Measurements from ENCODE around the gene BET1. TPM values are rescaled to one million over a fixed set of nuclear protein-coding genes. Genes with fewer than 3 reads are reported as not detected.
A peak's percentile ranks its signal among the peaks of the same experiment; 100 is the strongest.

Gene BET1
- polyA plus RNA-seq (ENCODE audit: insufficient read length in 3 of 3): 10 to 100 TPM; 41.3 to 46.6 (median 43.5) TPM
- long read RNA-seq, donor 1, transcript BET1-201 (4 exons, 1,504 nt): major isoform, 46 of 51 reads
- long read RNA-seq, donor 1, transcript BET1-204 (3 exons, 601 nt): minor isoform, 5 of 51 reads
- long read RNA-seq, donor 1, partial matches to known transcripts: 0 of 51 reads
- long read RNA-seq, donor 1, other reads (novel, unspliced or antisense): 0 of 51 reads
- long read RNA-seq, donor 2, transcript BET1-201 (4 exons, 1,504 nt): major isoform, 75 of 80 reads
- long read RNA-seq, donor 2, partial matches to known transcripts: 0 of 80 reads
- long read RNA-seq, donor 2, other reads (novel, unspliced or antisense): 0 of 80 reads
- long read RNA-seq, donor 3, transcript BET1-201 (4 exons, 1,504 nt): major isoform, 32 of 39 reads
- long read RNA-seq, donor 3, transcript BET1-204 (3 exons, 601 nt): minor isoform, 7 of 39 reads
- long read RNA-seq, donor 3, partial matches to known transcripts: 0 of 39 reads
- long read RNA-seq, donor 3, other reads (novel, unspliced or antisense): 0 of 39 reads
- long read RNA-seq, donor 4, transcript BET1-201 (4 exons, 1,504 nt): major isoform, 58 of 68 reads
- long read RNA-seq, donor 4, transcript BET1-204 (3 exons, 601 nt): minor isoform, 10 of 68 reads
- long read RNA-seq, donor 4, partial matches to known transcripts: 0 of 68 reads
- long read RNA-seq, donor 4, other reads (novel, unspliced or antisense): 0 of 68 reads
- long read RNA-seq, donor 5, transcript BET1-201 (4 exons, 1,504 nt): major isoform, 16 of 18 reads
- long read RNA-seq, donor 5, partial matches to known transcripts: 0 of 18 reads
- long read RNA-seq, donor 5, other reads (novel, unspliced or antisense): 0 of 18 reads
- long read RNA-seq, donor 6, transcript BET1-201 (4 exons, 1,504 nt): major isoform, 49 of 56 reads
- long read RNA-seq, donor 6, transcript BET1-204 (3 exons, 601 nt): minor isoform, 7 of 56 reads
- long read RNA-seq, donor 6, partial matches to known transcripts: 0 of 56 reads
- long read RNA-seq, donor 6, other reads (novel, unspliced or antisense): 0 of 56 reads
- long read RNA-seq, donor 7, transcript BET1-201 (4 exons, 1,504 nt): major isoform, 28 of 37 reads
- long read RNA-seq, donor 7, transcript BET1-204 (3 exons, 601 nt): minor isoform, 9 of 37 reads
- long read RNA-seq, donor 7, partial matches to known transcripts: 0 of 37 reads
- long read RNA-seq, donor 7, other reads (novel, unspliced or antisense): 0 of 37 reads
- long read RNA-seq, donor 8, transcript BET1-201 (4 exons, 1,504 nt): major isoform, 17 of 22 reads
- long read RNA-seq, donor 8, transcript BET1-204 (3 exons, 601 nt): minor isoform, 5 of 22 reads
- long read RNA-seq, donor 8, partial matches to known transcripts: 0 of 22 reads
- long read RNA-seq, donor 8, other reads (novel, unspliced or antisense): 0 of 22 reads
- long read RNA-seq, donor 9, transcript BET1-201 (4 exons, 1,504 nt): major isoform, 47 of 55 reads
- long read RNA-seq, donor 9, transcript BET1-204 (3 exons, 601 nt): minor isoform, 7 of 55 reads
- long read RNA-seq, donor 9, partial matches to known transcripts: 0 of 55 reads
- long read RNA-seq, donor 9, other reads (novel, unspliced or antisense): 0 of 55 reads
- long read RNA-seq, donor 10, transcript BET1-201 (4 exons, 1,504 nt): major isoform, 41 of 57 reads
- long read RNA-seq, donor 10, transcript BET1-204 (3 exons, 601 nt): minor isoform, 14 of 57 reads
- long read RNA-seq, donor 10, partial matches to known transcripts: 0 of 57 reads
- long read RNA-seq, donor 10, other reads (novel, unspliced or antisense): 0 of 57 reads
- long read RNA-seq, donor 11, transcript BET1-201 (4 exons, 1,504 nt): major isoform, 21 of 28 reads
- long read RNA-seq, donor 11, transcript BET1-204 (3 exons, 601 nt): minor isoform, 6 of 28 reads
- long read RNA-seq, donor 11, partial matches to known transcripts: 0 of 28 reads
- long read RNA-seq, donor 11, other reads (novel, unspliced or antisense): 0 of 28 reads
- long read RNA-seq, donor 12, transcript BET1-204 (3 exons, 601 nt): minor isoform, 10 of 70 reads
- long read RNA-seq, donor 12, transcript BET1-201 (4 exons, 1,504 nt): major isoform, 60 of 70 reads
- long read RNA-seq, donor 12, partial matches to known transcripts: 0 of 70 reads
- long read RNA-seq, donor 12, other reads (novel, unspliced or antisense): 0 of 70 reads
- long read RNA-seq, donor 13, transcript BET1-201 (4 exons, 1,504 nt): major isoform, 11 of 14 reads
- long read RNA-seq, donor 13, partial matches to known transcripts: 0 of 14 reads
- long read RNA-seq, donor 13, other reads (novel, unspliced or antisense): 0 of 14 reads
- long read RNA-seq, donor 14, transcript BET1-204 (3 exons, 601 nt): minor isoform, 9 of 51 reads
- long read RNA-seq, donor 14, transcript BET1-201 (4 exons, 1,504 nt): major isoform, 42 of 51 reads
- long read RNA-seq, donor 14, partial matches to known transcripts: 0 of 51 reads
- long read RNA-seq, donor 14, other reads (novel, unspliced or antisense): 0 of 51 reads
- long read RNA-seq, donor 15, transcript BET1-204 (3 exons, 601 nt): minor isoform, 6 of 93 reads
- long read RNA-seq, donor 15, transcript BET1-201 (4 exons, 1,504 nt): major isoform, 87 of 93 reads
- long read RNA-seq, donor 15, partial matches to known transcripts: 0 of 93 reads
- long read RNA-seq, donor 15, other reads (novel, unspliced or antisense): 0 of 93 reads
- long read RNA-seq, donor 16, transcript BET1-201 (4 exons, 1,504 nt): major isoform, 56 of 62 reads
- long read RNA-seq, donor 16, transcript BET1-204 (3 exons, 601 nt): minor isoform, 6 of 62 reads
- long read RNA-seq, donor 16, partial matches to known transcripts: 0 of 62 reads
- long read RNA-seq, donor 16, other reads (novel, unspliced or antisense): 0 of 62 reads

- DNase-seq: peak; percentile 98
Measured at GRCh38 chr7:94004024-94004951, at the start of gene BET1. Gene BET1 (minus strand): TSS chr7:94004355. CDS start chr7:94004216, 139 bp downstream.

GRCh38 chr7:94053532-94053931, 49.4 kb upstream of the BET1 start:
- DNase-seq: no peak

DNA sequence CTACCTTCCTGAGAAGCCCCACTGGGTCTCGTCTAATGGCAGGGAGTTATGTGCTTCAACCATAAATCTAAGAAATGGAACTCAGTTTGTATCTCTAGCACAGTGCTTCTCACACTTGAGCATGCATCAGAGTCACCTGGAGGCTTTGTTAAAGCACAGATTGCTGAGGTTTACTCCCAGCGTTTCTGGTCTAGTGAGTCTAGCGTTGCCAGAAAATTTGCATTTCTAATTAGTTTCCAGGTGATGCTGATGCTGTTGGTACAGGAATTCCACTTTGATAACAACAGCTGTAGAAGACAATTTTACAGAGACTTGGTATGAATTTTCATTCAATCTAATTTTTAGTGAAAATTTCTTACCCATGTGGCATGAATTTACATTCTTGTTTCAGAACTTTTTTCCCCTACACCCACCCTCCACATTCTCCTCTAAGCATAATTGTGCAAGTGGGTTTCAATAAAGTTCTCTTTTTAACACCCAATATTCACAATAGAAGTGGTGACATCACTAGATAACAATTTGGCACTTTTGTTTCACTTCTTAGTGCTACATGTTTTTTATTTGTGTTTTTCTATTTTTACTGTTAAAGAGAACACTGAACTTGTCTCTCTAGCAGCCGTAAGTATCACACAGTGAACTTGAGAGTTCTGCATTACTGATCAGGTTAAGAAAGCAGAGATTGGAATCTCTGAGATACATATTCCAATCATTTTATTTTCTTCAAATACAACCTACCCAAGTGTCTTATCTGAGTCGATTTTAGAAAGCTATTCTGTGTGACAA, 48.4 kb upstream of the BET1 start:
- no peak for DNase-seq

DNA sequence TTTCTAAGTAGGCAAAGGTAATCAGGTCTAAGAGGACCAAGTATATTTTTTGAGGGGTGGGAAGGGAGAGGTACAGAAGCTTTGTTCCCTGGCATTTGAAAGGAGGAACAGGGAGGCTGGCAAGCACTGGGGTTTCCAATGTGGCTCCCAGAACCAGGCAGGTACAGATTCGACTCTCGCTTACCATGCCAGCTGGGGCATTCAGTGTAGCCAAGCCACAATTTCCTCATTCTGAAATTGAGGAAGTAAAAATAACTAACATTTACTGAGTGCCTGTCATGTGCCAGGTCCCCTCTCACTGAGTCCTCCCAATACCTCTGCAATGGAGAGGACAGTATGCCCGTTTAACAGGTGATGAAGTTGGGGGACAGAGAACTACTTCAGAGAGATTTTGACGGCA, 45.9 kb upstream of the BET1 start:
- DNase-seq: no peak

GRCh38 chr7:94049615-94050014, 45.5 kb upstream of the BET1 start:
- no peak for DNase-seq

GRCh38 chr7:94048755-94049154, 44.6 kb upstream of the BET1 start:
- DNase-seq: no peak

GRCh38 chr7:94047956-94048355, 43.8 kb upstream of the BET1 start:
- no peak for DNase-seq

- no peak for DNase-seq
Measured at GRCh38 chr7:94045581-94045980, 41.4 kb upstream of the BET1 start.

- no peak for DNase-seq
Measured at GRCh38 chr7:94044806-94045205, 40.7 kb upstream of the BET1 start.

GRCh38 chr7:94043299-94043698, 39.1 kb upstream of the BET1 start:
- no peak for DNase-seq

GRCh38 chr7:94042381-94042780, 38.2 kb upstream of the BET1 start:
- DNase-seq: no peak

DNA sequence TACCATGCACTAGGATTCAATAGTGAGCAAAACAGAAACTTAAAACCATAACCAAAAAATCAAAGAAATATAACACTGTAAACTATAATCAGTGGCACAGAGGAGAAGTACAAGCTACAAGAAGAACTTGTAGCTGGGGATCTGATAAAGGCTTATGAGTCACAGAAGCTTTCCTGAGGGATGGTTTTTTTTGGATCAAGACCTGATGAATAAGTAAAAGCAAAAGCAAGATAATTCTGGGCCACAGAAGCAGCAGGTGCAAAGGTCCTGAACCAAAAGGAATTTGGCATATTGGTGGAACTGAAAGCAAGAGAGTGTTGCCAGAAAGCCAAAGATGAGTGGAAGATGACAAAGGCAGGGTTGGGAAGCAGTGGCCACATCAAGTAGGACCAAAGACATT, 37.4 kb upstream of the BET1 start:
- DNase-seq: no peak

DNA sequence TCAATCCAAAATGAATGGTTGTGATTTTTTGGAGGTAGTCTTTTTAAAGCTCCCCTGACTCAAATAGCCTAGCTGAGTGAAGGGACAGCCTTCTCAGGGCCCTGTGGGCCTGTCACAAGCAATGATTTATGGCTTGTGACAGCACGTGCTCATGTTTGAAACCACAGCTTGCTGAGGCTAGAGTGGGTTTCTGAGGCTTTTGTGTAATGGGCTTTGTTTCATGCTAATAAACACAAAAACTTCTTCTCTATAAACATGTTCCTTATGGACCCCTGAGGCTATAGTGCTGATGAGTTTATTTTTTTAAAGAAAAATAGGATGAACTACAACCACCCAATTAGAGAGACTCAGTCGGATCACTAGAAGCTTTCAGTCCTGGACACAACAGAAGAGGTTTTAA, 36.1 kb upstream of the BET1 start:
- no peak for DNase-seq

DNA sequence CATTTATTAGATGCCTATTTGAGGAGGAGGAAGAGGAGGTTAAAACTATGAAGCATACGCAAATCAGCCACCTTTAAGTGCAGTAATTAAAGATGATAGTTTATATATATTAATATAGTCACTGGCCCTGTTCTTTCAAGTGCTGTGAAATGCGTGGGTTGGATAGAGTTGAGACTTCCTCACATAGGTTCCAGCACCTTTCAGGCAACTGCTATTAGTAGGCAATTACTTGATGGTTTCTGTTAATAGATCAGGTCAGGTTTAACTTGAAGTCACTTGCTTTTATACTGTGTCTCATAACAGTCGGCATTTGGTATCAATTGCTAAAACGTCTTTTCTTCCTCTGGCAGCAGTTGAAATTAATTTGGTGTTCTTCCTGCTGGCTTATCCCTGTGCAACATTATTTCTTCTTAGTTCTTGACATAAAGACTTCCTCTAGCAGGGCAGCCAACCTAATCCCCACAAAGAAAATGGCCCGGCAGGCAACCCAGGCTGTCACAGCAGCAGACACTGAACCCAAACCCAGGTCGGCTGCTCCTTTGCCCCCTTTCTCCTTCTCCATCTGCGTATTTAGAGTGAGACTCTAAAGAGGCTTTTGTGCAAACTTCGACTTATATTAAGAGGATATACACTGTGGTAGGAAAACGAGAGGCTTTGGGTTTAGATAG, 35.3 kb upstream of the BET1 start:
- no peak for DNase-seq

- no peak for DNase-seq
Measured at GRCh38 chr7:94031865-94032264, 27.7 kb upstream of the BET1 start.

DNA sequence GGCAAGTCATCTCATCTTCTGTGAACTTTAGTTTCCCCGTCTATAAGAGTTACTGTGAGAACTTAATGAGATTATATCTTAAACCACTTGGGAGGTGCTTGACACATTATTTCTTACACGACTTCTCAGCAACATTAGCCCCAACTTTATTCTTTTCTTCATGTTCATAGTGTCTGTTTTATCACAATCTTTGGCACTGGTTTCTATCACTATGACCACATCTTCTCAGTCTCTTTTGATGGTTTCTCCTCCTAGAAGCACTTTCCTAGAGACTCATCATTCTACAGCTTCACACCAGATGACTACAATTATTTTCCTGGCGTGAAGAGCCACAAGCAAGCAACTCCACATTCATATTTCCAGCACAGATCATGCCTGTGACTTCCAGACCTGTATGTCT, 26.5 kb upstream of the BET1 start:
- DNase-seq: no peak
